Activated naive CD4-positive, alpha-beta T cell treated with anti-CD3 and anti-CD28 coated beads, Interleukin-2, amount 10 ng/mL, durations not matched to agents 7 days and 5 days (primary cell): ENCODE measurements around the gene NIM1K.
A peak's percentile ranks its signal among the peaks of the same experiment; 100 is the strongest.
"Not testable (repeated sequence)": the region's sequence is repeated elsewhere in the genome, so short reads cannot be mapped to it uniquely, and the experiment has no call there.

Experiments used
- CTCF ChIA-PET: fragments of 350-600 bp; sonication (Branson Sonifier 250); formaldehyde crosslinking; loops from one replicate; lab custom pipeline; 2021; ENCODE audit warnings: antibody characterized with exemption; lab: Charles Lee
- DNase-seq: peaks from one replicate; pipeline ENCODE4 v3.0.0-alpha.2; 2020
- H3K27ac Mint-ChIP-seq: one replicate; pipeline ENCODE4 v1.8.0; 2021; ENCODE audit warnings: mild to moderate bottlenecking, moderate library complexity, mixed read lengths
- H3K27me3 Mint-ChIP-seq: one replicate; pipeline ENCODE4 v1.8.0; 2021; ENCODE audit warnings: mild to moderate bottlenecking, mixed read lengths
- H3K36me3 Mint-ChIP-seq: one replicate; pipeline ENCODE4 v1.8.0; 2021; ENCODE audit warnings: mixed read lengths
- H3K4me1 Mint-ChIP-seq: one replicate; pipeline ENCODE4 v1.8.0; 2021; ENCODE audit warnings: mixed read lengths
- H3K4me3 Mint-ChIP-seq: one replicate; pipeline ENCODE4 v1.8.0; 2021; ENCODE audit warnings: mild to moderate bottlenecking, moderate library complexity, mixed read lengths
- H3K9me3 Mint-ChIP-seq: one replicate; pipeline ENCODE4 v1.8.0; 2021; ENCODE audit warnings: mixed read lengths

The NIM1K gene

GRCh38 chr5:43165323-43165722 is 26.7 kb upstream of the NIM1K start:
- H3K36me3 Mint-ChIP-seq = peaks cover 49% of the 10 kb centered on the region
- H3K4me3 Mint-ChIP-seq = no peak overlapping the region
- DNase-seq = no peak
- no peak overlapping the region for H3K27ac Mint-ChIP-seq
- CTCF ChIA-PET = no interaction called here
- H3K4me1 Mint-ChIP-seq = peaks cover 12% of the 10 kb centered on the region
- no peaks in the 10 kb centered on the region for H3K9me3 Mint-ChIP-seq
- H3K27me3 Mint-ChIP-seq = no peaks in the 10 kb centered on the region

GRCh38 chr5:43168175-43168574 is 23.9 kb upstream of the NIM1K start:
- CTCF ChIA-PET = no interaction called here
- H3K4me3 Mint-ChIP-seq = no peak overlapping the region
- H3K27me3 Mint-ChIP-seq = no peaks in the 10 kb centered on the region
- H3K9me3 Mint-ChIP-seq = no peaks in the 10 kb centered on the region
- no peak overlapping the region for H3K27ac Mint-ChIP-seq
- DNase-seq = no peak
- H3K4me1 Mint-ChIP-seq = no peaks in the 10 kb centered on the region
- peaks cover 47% of the 10 kb centered on the region for H3K36me3 Mint-ChIP-seq

GRCh38 chr5:43171451-43171850 is 20.6 kb upstream of the NIM1K start:
- no peak overlapping the region for H3K4me3 Mint-ChIP-seq
- no peaks in the 10 kb centered on the region for H3K9me3 Mint-ChIP-seq
- no peak for DNase-seq
- H3K4me1 Mint-ChIP-seq = no peaks in the 10 kb centered on the region
- peaks cover 42% of the 10 kb centered on the region for H3K36me3 Mint-ChIP-seq
- CTCF ChIA-PET = no interaction called here
- no peak overlapping the region for H3K27ac Mint-ChIP-seq
- H3K27me3 Mint-ChIP-seq = no peaks in the 10 kb centered on the region

- H3K4me1 Mint-ChIP-seq = no peaks in the 10 kb centered on the region
- no peaks in the 10 kb centered on the region for H3K9me3 Mint-ChIP-seq
- DNase-seq = no peak
- H3K27me3 Mint-ChIP-seq = no peaks in the 10 kb centered on the region
- H3K4me3 Mint-ChIP-seq = no peak overlapping the region
- H3K36me3 Mint-ChIP-seq = peaks cover 42% of the 10 kb centered on the region
- CTCF ChIA-PET = no interaction called here
- no peak overlapping the region for H3K27ac Mint-ChIP-seq
Observed at GRCh38 chr5:43171926-43172325, 20.1 kb upstream of the NIM1K start.

- Mint-ChIP-seq H3K9me3 (no peaks in the 10 kb centered on the region), H3K27ac (no peak overlapping the region), H3K4me1 (no peaks in the 10 kb centered on the region), H3K27me3 (no peaks in the 10 kb centered on the region), H3K4me3 (no peak overlapping the region), H3K36me3 (peaks cover 49% of the 10 kb centered on the region)
- DNase-seq = no peak
- CTCF ChIA-PET = no interaction called here
Observed at GRCh38 chr5:43172779-43173178, 19.2 kb upstream of the NIM1K start.

GRCh38 chr5:43174586-43174985 is 17.4 kb upstream of the NIM1K start:
- peaks cover 47% of the 10 kb centered on the region for H3K36me3 Mint-ChIP-seq
- H3K4me3 Mint-ChIP-seq = no peak overlapping the region
- no peak overlapping the region for H3K27ac Mint-ChIP-seq
- DNase-seq = no peak
- H3K9me3 Mint-ChIP-seq = no peaks in the 10 kb centered on the region
- H3K27me3 Mint-ChIP-seq = no peaks in the 10 kb centered on the region
- CTCF ChIA-PET = no interaction called here
- H3K4me1 Mint-ChIP-seq = no peaks in the 10 kb centered on the region

- CTCF ChIA-PET = interaction anchor here (0.6 kb wide), 1 partner anchor 10 kb away, joined by 5 read pairs; no protein-coding TSS in a partner anchor
- H3K27ac Mint-ChIP-seq = no peak overlapping the region
- H3K4me3 Mint-ChIP-seq = no peak overlapping the region
- no peaks in the 10 kb centered on the region for H3K9me3 Mint-ChIP-seq
- H3K27me3 Mint-ChIP-seq = no peaks in the 10 kb centered on the region
- H3K36me3 Mint-ChIP-seq = peaks cover 31% of the 10 kb centered on the region
- DNase-seq = no peak
- no peaks in the 10 kb centered on the region for H3K4me1 Mint-ChIP-seq
Observed at GRCh38 chr5:43179836-43180235, 12.2 kb upstream of the NIM1K start.

GRCh38 chr5:43182421-43182820 is 9.6 kb upstream of the NIM1K start:
- DNase-seq = no peak
- H3K4me3 Mint-ChIP-seq = no peak overlapping the region
- no peaks in the 10 kb centered on the region for H3K9me3 Mint-ChIP-seq
- H3K4me1 Mint-ChIP-seq = no peaks in the 10 kb centered on the region
- H3K36me3 Mint-ChIP-seq = peaks cover 21% of the 10 kb centered on the region
- H3K27me3 Mint-ChIP-seq = no peaks in the 10 kb centered on the region
- CTCF ChIA-PET = no interaction called here
- no peak overlapping the region for H3K27ac Mint-ChIP-seq

- DNase-seq, H3K4me3 Mint-ChIP-seq, H3K9me3 Mint-ChIP-seq, H3K4me1 Mint-ChIP-seq, CTCF ChIA-PET, H3K27me3 Mint-ChIP-seq, H3K27ac Mint-ChIP-seq: not testable (repeated sequence)
- peaks cover 16% of the 10 kb centered on the region for H3K36me3 Mint-ChIP-seq
Observed at GRCh38 chr5:43183101-43183500, 8.9 kb upstream of the NIM1K start.

- CTCF ChIA-PET = interaction anchor here (0.5 kb wide), 1 partner anchor 74 kb away, joined by 3 read pairs; no protein-coding TSS in a partner anchor
- H3K27ac Mint-ChIP-seq = no peak overlapping the region
Observed at GRCh38 chr5:43190755-43191603, 1.0 kb upstream of the NIM1K start.

GRCh38 chr5:43192558-43193180 is 644 bp downstream of the NIM1K start:
- Mint-ChIP-seq H3K27me3 (peaks cover 37% of the 10 kb centered on the region), H3K4me3 (peak overlapping the region; percentile 77), H3K27ac (peak overlapping the region; percentile 56), H3K36me3 (no peaks in the 10 kb centered on the region), H3K4me1 (peaks cover 25% of the 10 kb centered on the region), H3K9me3 (no peaks in the 10 kb centered on the region)
- DNase-seq = peak; percentile 48
- CTCF ChIA-PET = interaction anchor here (0.6 to 2.4 kb wide), 5 partner anchors 69 to 113 kb away, joined by 3 to 10 read pairs (median 3); no protein-coding TSS in a partner anchor

More at GRCh38 chr5:43190755-43191603, 1.0 kb upstream of the NIM1K start:
- Mint-ChIP-seq H3K27me3 (peaks cover 32% of the 10 kb centered on the region), H3K4me3 (peak overlapping the region; percentile 77), H3K4me1 (peaks cover 25% of the 10 kb centered on the region), H3K36me3 (no peaks in the 10 kb centered on the region), H3K9me3 (no peaks in the 10 kb centered on the region)
- DNase-seq = no peak

GRCh38 chr5:43193181-43193893 is 1.3 kb downstream of the NIM1K start:
- H3K4me1 Mint-ChIP-seq = peaks cover 25% of the 10 kb centered on the region
- DNase-seq = peak; percentile 35
- peak overlapping the region; percentile 77 for H3K4me3 Mint-ChIP-seq
- CTCF ChIA-PET = interaction anchor here (0.6 to 2.4 kb wide), 5 partner anchors 69 to 113 kb away, joined by 3 to 10 read pairs (median 3); no protein-coding TSS in a partner anchor
- H3K9me3 Mint-ChIP-seq = no peaks in the 10 kb centered on the region
- H3K36me3 Mint-ChIP-seq = no peaks in the 10 kb centered on the region
- H3K27me3 Mint-ChIP-seq = peaks cover 37% of the 10 kb centered on the region
- H3K27ac Mint-ChIP-seq = peak overlapping the region; percentile 52

GRCh38 chr5:43193894-43194265 is 1.9 kb downstream of the NIM1K start:
- Mint-ChIP-seq H3K36me3 (no peaks in the 10 kb centered on the region), H3K4me1 (peaks cover 25% of the 10 kb centered on the region)
- CTCF ChIA-PET = interaction anchor here (0.6 to 2.4 kb wide), 3 partner anchors 70 to 112 kb away, joined by 3 to 10 read pairs (median 3); no protein-coding TSS in a partner anchor

GRCh38 chr5:43195670-43196265 is 3.7 kb downstream of the NIM1K start:
- no peak overlapping the region for H3K27ac Mint-ChIP-seq
- H3K9me3 Mint-ChIP-seq = no peaks in the 10 kb centered on the region
- CTCF ChIA-PET = interaction anchor here (0.6 to 1.5 kb wide), 3 partner anchors 32 to 193 kb away, joined by 3 read pairs; no protein-coding TSS in a partner anchor
- no peak overlapping the region for H3K4me3 Mint-ChIP-seq
- no peak for DNase-seq
- H3K27me3 Mint-ChIP-seq = peaks cover 35% of the 10 kb centered on the region
- H3K36me3 Mint-ChIP-seq = no peaks in the 10 kb centered on the region
- peaks cover 25% of the 10 kb centered on the region for H3K4me1 Mint-ChIP-seq

More at GRCh38 chr5:43193894-43194265, 1.9 kb downstream of the NIM1K start:
- DNase-seq = no peak
- Mint-ChIP-seq H3K9me3 (no peaks in the 10 kb centered on the region), H3K27me3 (peaks cover 37% of the 10 kb centered on the region), H3K27ac (no peak overlapping the region), H3K4me3 (no peak overlapping the region)
